Mammary epithelial cell (primary cell): ENCODE measurements around the gene PLAU.

Experiments used
- CTCF ChIP-seq, 2 donors: IDR thresholded peaks in 1 of 2; conservative IDR thresholded peaks in 1 of 2; 2 replicates each; pipeline ENCODE4 v1.5.1; 2011 to 2012; ENCODE audit warnings: inconsistent platforms in 2 of 2, low read length in 2 of 2, mild to moderate bottlenecking in 2 of 2, control low read depth in 1 of 2, low read depth in 1 of 2; ENCODE audit not compliant: insufficient read depth in 1 of 2; ENCODE audit errors: extremely low read depth in 1 of 2
- EZH2 ChIP-seq: IDR thresholded peaks from 2 replicates; pipeline ENCODE4 v1.6.1; 2012; ENCODE audit warnings: low read length, inconsistent platforms, borderline replicate concordance

DNA sequence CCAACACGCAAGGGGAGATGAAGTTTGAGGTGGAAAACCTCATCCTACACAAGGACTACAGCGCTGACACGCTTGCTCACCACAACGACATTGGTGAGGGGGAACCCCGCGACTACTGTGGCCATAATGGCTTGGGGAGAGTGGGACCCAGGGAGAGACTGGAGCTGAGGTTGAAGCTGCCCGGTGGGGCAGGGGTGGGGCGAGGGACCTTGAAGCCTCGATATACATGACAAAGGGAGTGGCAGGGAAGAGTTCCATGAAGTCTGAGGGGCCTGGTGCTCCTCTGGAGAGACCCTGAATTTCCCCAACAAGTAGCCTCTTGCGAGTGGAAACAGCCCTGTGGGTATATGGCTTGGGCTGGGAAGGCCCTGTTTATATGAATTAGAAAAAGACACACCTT lies 3.1 kb downstream of the PLAU start:
- TF ChIP-seq CTCF (conservative IDR thresholded peaks at IDR 0.05 in 1 of 2, IDR thresholded peaks at IDR 0.05 in 1 of 2; ENCODE audit: extremely low read depth in 1 of 2, insufficient read depth in 1 of 2, low read depth in 1 of 2, low read length in 2 of 2): no peak
- TF ChIP-seq EZH2: no peak
